Ishikawa (cell line): ENCODE results near the gene MACROD2.

Experiments used
- CREB1 ChIP-seq: IDR thresholded peaks from 2 replicates; pipeline ENCODE4 v1.6.1; 2012; ENCODE audit warnings: low read depth
- EP300 ChIP-seq: IDR thresholded peaks from 2 replicates; pipeline ENCODE4 v1.6.1; 2012; ENCODE audit warnings: borderline replicate concordance
- TAF1 ChIP-seq: IDR thresholded peaks from 2 replicates; pipeline ENCODE4 v1.6.1; 2012; ENCODE audit warnings: low read depth, mild to moderate bottlenecking
- TEAD4 ChIP-seq: IDR thresholded peaks from 2 replicates; pipeline ENCODE4 v1.6.1; 2012
- USF1 ChIP-seq: IDR thresholded peaks from 2 replicates; pipeline ENCODE4 v1.6.1; 2012
- YY1 ChIP-seq: IDR thresholded peaks from 2 replicates; pipeline ENCODE4 v1.6.1; 2012; ENCODE audit warnings: low read depth
- TF ChIP-seq, protein P1 (sequence below): IDR thresholded peaks from 2 replicates; pipeline ENCODE4 v1.6.1; 2012; ENCODE audit warnings: low read depth, mild to moderate bottlenecking

GRCh38 chr20:16014436-16014835 is 2019.1 kb downstream of the MACROD2 start:
- TF ChIP-seq USF1 (no peak), EP300 (no peak), CREB1 (no peak), TAF1 (no peak), TEAD4 (no peak), YY1 (no peak)
- TF ChIP-seq, protein P1, sequence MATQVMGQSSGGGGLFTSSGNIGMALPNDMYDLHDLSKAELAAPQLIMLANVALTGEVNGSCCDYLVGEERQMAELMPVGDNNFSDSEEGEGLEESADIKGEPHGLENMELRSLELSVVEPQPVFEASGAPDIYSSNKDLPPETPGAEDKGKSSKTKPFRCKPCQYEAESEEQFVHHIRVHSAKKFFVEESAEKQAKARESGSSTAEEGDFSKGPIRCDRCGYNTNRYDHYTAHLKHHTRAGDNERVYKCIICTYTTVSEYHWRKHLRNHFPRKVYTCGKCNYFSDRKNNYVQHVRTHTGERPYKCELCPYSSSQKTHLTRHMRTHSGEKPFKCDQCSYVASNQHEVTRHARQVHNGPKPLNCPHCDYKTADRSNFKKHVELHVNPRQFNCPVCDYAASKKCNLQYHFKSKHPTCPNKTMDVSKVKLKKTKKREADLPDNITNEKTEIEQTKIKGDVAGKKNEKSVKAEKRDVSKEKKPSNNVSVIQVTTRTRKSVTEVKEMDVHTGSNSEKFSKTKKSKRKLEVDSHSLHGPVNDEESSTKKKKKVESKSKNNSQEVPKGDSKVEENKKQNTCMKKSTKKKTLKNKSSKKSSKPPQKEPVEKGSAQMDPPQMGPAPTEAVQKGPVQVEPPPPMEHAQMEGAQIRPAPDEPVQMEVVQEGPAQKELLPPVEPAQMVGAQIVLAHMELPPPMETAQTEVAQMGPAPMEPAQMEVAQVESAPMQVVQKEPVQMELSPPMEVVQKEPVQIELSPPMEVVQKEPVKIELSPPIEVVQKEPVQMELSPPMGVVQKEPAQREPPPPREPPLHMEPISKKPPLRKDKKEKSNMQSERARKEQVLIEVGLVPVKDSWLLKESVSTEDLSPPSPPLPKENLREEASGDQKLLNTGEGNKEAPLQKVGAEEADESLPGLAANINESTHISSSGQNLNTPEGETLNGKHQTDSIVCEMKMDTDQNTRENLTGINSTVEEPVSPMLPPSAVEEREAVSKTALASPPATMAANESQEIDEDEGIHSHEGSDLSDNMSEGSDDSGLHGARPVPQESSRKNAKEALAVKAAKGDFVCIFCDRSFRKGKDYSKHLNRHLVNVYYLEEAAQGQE: no peak
